RPMI7951 (cell line): ENCODE data around the gene COIL. TPM values are rescaled to one million over a fixed set of nuclear protein-coding genes. Genes with fewer than 3 reads are reported as not detected.
"Not testable (repeated sequence)": the region's sequence is repeated elsewhere in the genome, so short reads cannot be mapped to it uniquely, and the experiment has no call there.

Source experiments
- DNase-seq: peaks from one replicate; pipeline ENCODE4 v3.0.0-alpha.2; 2012; ENCODE audit warnings: low read depth
- total RNA-seq: library from RNA; depleted of rRNA; stranded (reverse); fragments of >200 nt; shearing (Covaris generic); gene quantifications from 2 replicates; pipeline ENCODE4 v1.2.3, GENCODE V29; 2014; rRNA removed

Gene COIL, protein sequence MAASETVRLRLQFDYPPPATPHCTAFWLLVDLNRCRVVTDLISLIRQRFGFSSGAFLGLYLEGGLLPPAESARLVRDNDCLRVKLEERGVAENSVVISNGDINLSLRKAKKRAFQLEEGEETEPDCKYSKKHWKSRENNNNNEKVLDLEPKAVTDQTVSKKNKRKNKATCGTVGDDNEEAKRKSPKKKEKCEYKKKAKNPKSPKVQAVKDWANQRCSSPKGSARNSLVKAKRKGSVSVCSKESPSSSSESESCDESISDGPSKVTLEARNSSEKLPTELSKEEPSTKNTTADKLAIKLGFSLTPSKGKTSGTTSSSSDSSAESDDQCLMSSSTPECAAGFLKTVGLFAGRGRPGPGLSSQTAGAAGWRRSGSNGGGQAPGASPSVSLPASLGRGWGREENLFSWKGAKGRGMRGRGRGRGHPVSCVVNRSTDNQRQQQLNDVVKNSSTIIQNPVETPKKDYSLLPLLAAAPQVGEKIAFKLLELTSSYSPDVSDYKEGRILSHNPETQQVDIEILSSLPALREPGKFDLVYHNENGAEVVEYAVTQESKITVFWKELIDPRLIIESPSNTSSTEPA
- 13.2 and 15.2 TPM in 2 replicates for total RNA-seq

DNA sequence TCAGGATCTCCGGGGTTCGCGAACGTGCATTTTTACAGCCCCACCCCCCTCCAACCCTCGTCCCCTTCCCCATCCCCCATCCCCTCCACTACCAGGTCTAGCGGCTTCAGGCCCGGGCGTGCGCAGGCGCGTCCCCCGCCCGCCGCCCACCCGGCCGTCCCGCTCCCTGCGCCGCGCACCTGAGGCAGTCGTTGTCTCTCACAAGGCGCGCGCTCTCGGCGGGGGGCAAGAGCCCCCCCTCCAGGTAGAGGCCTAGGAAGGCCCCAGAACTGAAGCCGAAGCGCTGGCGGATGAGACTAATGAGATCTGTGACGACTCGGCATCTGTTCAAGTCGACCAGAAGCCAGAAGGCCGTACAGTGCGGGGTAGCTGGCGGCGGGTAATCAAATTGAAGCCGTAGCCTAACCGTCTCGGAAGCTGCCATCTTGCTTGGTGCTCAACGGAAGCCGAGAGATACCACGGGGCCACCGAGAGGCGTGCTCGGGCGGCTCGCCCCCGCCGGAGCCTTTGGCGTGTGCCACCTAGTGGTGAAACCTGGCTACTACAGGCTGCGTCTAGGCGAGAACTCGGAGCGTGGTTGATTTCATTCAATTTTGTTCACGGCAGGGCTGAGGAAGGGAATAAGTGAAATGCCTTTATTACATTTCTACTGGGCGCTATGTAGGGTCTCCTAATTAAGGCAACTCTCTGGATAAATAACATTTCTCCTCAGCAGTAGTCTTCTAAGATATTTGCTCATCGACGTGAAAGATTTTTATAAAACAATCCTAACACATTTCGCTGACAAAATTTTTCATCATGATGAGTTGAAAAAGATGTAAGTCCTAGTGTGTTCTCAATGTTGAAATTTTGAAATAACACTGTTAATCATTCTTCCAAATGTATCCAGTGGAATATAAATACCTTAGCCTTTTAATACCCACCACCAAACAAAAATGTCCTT is at the start of gene COIL:
TSS of gene COIL (minus strand) at position 455 of the 943 bp plus-strand sequence. CDS start at position 424, 31 bp downstream.
- peak; percentile 81 for DNase-seq

GRCh38 chr17:57010487-57010886 is 49.6 kb upstream of the COIL start:
- DNase-seq = no peak

DNA sequence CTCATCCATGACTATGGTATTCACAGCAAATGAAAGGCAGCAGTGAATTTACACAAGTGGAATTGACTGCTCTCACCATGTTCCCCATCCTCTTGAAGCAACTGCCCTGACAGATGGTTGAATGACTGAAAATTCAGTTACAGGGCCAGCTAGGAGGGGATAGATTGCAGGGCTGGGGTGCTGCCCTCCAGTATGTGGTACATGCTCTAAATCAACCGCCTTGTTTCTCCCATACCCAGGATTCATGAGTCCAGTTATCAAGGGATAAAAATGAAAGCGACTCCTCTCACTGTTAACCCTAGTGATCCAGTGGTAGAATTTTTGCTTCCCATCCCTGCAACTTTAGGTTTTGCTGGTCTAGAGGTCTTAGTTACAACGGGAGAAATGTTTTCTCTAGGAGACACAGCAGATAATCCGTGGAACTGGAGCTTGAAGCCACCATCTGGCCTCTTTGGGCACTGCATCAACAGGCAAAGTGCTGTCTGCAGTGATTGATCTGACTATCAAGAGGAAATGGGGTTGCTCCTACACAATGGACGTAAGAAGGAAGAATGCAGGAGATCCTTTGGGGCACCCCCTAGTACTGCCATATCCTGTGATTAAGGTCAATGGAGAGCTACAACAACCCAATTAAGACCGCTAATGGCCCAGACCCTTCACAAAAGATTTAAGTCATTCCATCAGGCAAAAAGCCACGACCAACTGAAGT is 49.0 kb upstream of the COIL start:
- peak; percentile 56 for DNase-seq

DNA sequence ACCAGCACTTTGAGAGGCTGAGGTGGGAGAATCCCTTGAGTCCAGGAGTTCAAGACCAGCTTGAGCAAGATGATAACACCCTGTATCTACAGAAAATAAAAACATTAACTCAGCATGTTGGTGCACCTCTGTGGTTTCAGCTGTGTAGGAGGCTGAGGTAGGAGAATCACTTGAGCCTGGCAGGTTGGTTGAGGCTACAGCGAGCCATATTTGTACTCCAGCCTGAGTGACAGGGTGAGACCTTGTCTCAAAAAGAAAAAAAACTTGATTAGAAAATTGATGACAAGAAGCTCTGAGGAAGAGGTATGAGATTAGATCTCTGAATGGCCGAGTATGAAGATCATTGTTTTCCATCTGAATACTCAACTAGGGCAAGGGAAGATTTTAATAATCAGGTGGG is 48.1 kb upstream of the COIL start:
- DNase-seq = no peak

DNA sequence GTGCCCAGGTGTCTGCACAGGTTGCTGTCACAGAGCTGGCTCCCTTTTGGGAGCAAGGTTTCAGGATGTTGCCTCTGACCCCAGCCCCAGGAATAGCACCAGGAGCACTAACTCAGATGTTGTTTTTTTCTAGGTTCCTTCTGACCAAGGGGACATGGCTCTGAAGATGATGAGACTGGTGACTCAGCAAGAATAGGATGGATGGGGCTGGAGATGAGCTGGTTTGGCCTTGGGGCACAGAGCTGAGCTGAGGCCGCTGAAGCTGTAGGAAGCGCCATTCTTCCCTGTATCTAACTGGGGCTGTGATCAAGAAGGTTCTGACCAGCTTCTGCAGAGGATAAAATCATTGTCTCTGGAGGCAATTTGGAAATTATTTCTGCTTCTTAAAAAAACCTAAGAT is 45.2 kb upstream of the COIL start:
- DNase-seq = peak; percentile 70

DNA sequence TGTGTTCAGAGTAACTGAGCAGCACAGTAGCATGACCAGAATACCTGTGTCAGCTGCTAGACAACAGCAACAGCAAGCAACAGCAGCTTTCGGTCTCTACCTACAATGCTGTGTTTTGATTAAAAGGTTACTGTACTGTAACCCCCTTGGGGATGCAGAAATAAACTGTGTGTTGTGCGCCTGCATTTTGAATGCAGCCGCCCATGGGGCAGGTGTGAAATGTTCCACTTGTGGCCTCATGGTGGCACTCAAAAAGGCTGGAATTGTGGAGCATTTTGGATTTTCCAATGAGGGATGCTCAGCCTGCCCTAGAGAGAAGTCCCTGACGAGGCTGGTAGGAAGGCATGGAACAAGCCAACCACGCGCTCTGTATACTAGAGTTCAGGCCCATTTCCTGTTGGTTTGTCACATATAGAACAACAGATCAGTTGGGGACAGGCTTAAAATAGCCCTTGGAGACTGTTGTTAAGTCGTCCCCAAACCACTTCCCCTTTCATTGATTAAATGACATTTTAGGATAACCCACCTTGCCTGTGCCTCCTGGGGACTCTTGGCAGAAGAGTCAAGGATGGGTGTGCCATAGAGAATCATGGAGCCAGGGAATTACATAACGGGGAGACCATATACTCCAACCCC is 44.2 kb upstream of the COIL start:
- no peak for DNase-seq

GRCh38 chr17:57002904-57003303 is 42.1 kb upstream of the COIL start:
- DNase-seq = no peak

GRCh38 chr17:57001541-57001940 is 40.7 kb upstream of the COIL start:
- no peak for DNase-seq

DNA sequence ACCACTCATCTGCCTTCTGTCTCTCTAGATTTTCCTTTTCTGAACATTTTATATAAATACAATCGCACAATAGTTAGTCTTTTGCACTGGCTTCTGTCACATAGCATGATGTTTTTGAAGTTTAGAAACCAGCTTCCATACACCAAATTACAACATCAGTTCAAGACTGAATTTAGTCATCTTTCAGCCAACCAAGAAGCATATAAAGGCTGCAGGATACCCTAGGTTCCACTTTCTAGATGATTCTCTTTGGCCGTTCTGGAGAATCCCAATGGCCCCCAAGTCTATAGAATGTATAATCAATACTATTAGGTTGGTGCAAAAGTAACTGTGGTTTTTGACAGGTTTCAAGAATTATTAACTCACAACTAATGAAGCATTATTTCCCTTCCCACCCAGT is 36.5 kb upstream of the COIL start:
- no peak for DNase-seq

GRCh38 chr17:56995766-56996165 is 34.9 kb upstream of the COIL start:
- no peak for DNase-seq

DNA sequence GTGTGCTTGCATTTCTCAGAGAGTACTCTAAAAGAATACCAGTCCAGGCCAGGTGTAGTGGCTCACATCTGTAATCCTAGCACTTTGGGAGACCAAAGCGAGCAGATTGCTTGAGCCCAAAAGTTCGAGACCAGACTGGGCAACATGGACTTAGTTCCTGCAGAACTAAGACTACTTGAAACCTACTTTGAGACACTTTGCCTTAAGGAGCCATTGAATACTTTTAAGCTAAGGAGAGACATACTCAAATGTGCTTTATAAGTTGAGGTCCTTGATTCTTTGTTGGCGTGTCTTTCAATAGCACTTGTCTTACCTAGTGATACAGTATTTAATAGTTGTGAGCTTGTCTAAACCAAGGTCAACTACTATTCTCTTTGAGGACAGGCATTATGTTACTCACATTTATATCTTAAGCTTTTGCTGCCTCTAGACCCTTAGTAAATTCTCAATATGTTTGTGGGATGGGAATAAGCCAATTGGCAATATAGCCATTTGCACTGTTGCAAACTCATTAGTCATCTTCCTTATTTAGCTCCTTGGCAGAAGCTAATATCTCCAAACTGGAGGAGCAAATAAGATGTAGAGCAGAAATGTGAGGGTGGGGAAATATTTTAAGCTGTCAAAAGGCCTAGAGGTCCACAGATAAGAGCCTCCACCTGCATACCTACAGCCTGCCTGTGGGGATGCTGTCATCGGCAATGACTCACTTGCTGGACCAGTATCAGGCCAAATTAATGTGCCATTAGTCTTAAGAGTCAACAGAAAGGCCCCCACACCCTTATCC is 33.4 kb upstream of the COIL start:
- no peak for DNase-seq

- DNase-seq = no peak
Observed at GRCh38 chr17:56992364-56992763, 31.5 kb upstream of the COIL start.

DNA sequence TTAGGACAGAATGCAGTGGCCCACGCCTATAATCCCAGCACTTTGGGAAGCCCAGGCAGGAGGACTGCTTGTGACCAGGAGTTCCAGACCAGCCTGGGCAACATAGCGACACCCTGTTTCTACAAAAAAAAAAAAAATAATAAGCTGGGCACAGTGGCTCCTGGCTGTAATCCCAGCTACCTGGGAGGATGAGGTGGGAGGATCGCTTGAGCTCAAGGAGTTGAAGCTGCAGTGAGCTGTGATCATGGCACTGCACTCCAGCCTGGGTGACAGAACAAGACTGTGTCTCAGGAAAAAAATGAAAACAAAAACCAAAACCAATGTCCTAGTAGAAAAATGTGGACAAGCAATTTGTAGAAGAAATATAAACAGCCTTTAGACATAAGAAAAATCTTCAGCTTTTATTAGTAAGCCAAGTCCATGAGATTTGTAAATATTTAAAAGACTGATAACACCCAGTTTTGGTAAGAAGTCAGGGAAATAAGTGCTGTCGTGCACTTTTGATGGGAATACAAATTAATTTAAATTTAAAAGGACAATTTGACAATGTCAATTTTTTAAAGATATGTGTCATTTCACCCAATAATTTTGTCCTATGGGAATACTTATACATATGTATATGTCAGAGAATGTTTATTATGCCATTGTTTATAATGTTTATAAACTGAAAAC is 28.2 kb upstream of the COIL start:
- no peak for DNase-seq

DNA sequence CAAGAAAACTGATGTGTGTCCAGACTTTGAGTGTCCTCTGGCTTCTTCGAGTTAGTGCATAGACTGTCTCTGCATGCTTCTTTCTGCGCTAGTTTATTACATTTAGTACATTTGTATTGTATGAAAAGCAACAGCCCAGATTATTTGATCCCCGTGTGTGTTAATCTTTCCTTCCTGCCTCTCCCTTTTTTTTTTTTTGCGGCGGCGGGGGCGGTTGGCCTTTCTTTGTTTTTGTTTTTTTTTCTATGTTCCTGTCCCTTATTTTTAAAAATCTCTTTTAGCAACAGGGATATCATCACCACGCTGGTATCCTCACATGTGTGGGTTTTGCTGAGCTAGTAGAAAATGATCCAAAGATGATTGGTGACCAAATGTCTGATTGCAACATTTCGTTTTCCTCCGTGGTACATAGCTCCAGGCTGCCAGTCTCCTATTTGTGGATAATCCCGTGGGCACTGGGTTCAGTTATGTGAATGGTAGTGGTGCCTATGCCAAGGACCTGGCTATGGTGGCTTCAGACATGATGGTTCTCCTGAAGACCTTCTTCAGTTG is 26.5 kb upstream of the COIL start:
- no peak for DNase-seq

DNA sequence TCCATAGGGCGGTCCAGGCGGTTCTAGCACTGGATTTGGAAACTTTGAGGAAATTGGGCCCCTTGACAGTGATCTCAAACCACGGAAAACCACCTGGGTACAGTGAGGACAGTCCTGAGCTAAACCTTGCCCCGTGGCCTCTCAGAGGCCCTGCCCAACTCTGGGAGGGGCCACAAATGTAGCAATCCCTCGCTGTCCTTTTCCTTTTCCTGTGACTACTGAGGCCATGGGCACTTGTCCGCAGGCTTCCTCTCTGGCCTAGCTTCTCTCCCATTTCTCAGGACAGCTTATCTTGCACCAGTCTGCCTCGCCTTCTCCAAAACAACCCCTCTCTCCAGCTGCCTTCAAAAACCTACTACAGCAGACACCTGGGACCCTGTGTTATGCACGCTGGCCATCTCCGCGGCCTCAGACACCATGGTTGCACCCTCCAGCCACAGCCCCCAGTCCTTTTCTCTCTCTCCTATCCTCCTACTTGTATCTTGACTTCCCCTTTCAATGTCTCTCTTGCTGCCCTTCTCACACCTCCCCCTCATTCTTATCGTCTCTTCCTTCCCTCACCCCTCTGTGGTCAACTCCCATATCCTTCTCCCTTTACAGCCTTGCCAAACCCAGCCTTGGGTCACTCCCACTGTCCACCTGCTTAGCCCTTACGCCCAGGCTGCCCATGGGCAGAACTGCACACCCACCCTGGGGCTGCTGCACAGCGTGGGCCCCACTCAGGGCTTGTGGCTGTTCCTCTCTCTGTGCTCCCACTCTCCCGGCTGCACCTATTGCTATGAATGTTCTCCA is 24.7 kb upstream of the COIL start:
- DNase-seq = no peak

DNA sequence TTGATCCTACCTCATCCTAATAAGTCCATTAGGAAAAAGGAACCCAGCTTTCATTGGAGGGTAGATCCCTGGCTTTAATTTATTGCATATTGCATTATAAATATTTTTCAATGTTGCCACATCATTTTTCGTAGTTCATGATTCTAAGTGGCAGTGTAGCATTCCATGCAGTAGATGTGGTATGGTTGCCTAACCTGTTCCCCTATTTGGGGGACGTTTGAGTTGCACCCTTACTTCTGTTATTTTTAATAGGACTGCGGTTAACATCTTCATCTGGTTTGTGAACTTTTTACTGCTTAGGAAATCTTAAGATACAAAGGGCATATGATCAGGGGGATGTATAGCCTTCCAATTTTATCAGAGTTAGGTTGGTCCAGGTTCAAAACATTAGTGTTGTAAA is 22.5 kb upstream of the COIL start:
- no peak for DNase-seq

DNA sequence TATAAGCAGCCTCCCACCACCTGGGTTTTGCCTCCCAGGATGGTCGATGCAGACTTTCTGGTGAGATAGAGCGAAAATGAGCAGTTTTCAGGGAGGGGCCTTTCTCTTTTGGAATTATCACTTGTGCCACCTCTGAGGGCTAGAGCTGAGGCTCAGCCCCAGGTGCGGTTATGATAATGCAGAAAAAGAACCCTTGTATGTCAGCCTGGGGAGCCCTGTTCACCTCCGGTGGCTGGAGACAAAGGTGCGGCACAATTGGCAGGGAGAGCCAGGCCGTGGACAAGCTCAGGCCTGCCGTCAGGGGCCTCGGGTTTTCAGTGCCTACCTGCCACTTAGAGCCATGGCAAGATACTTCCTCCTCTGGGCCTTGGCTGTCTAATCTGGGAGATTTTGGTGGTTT is 21.5 kb upstream of the COIL start:
- DNase-seq = no peak

DNA sequence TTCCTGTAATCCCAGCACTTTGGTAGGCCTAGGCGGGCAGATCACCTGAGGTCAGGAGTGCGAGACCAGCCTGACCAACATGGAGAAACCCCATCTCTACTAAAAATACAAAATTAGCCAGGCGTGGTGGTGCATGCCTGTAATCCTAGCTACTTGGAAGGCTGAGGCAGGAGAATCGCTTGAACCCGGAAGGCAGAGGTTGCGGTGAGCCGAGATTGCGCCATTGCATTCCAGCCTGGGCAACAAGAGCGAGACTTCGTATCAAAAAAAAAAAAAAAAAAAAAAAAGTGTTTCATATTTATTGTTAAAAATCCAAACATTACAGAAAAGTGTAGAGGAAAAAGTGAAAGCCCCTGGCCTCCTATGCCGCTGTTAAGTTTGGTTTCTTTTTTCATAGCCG is 19.7 kb upstream of the COIL start:
- not testable (repeated sequence) for DNase-seq

- DNase-seq = no peak
Observed at GRCh38 chr17:56979091-56979480, 18.2 kb upstream of the COIL start.
